Activated CD8-positive, alpha-beta T cell treated with anti-CD3 and anti-CD28 coated beads for 36 hours (primary cell): ENCODE measurements around the gene OR1I1. TPM values are rescaled to one million over a fixed set of nuclear protein-coding genes. Genes with fewer than 3 reads are reported as not detected.

Experiments
- ATAC-seq: fragments of 200-7000 bp; cut with Tn5 transposase; one replicate; pipeline ENCODE4 v1.10.0; 2021; ENCODE audit warnings: mild to moderate bottlenecking, moderate library complexity
- CTCF ChIA-PET: fragments of 350-600 bp; sonication (Branson Sonifier 250); formaldehyde crosslinking; loops from one replicate; lab custom pipeline; 2021; ENCODE audit warnings: antibody characterized with exemption; lab: Charles Lee
- POLR2A ChIA-PET: fragments of 350-600 bp; sonication (Branson Sonifier 250); formaldehyde crosslinking; loops from one replicate; lab custom pipeline; 2021; ENCODE audit warnings: antibody characterized with exemption; lab: Charles Lee
- DNase-seq: peaks from one replicate; pipeline ENCODE4 v3.0.0-alpha.2; 2020
- H3K27ac Mint-ChIP-seq: one replicate; pipeline ENCODE4 v1.8.0; 2021; ENCODE audit warnings: mild to moderate bottlenecking, mixed read lengths
- H3K27me3 Mint-ChIP-seq: one replicate; pipeline ENCODE4 v1.8.0; 2021; ENCODE audit warnings: mixed read lengths
- H3K36me3 Mint-ChIP-seq: one replicate; pipeline ENCODE4 v1.8.0; 2021; ENCODE audit warnings: low read depth, mixed read lengths
- H3K4me1 Mint-ChIP-seq: one replicate; pipeline ENCODE4 v1.8.0; 2021; ENCODE audit warnings: low read depth, mixed read lengths
- H3K4me3 Mint-ChIP-seq: one replicate; pipeline ENCODE4 v1.8.0; 2021; ENCODE audit warnings: mild to moderate bottlenecking, moderate library complexity, mixed read lengths
- H3K9me3 Mint-ChIP-seq: one replicate; pipeline ENCODE4 v1.8.0; 2021; ENCODE audit warnings: mixed read lengths
- CTCF ChIP-seq: fragments of 200-600 bp; IDR thresholded peaks from one replicate; pipeline ENCODE4 v1.8.0; 2022; ENCODE audit warnings: antibody characterized with exemption, mild to moderate bottlenecking
- intact Hi-C: fragments of 100-400 bp; cut with micrococcal nuclease; formaldehyde crosslinking; loops from one replicate; pipeline ENCODE4 v1.10.0; 2022
- total RNA-seq, 2 experiments: library from RNA; stranded (reverse); gene quantifications; one replicate each; pipeline ENCODE4 v1.2.3, GENCODE V29; 2021

The OR1I1 gene
- total RNA-seq, 2 experiments from 2014 or later: not detected

GRCh38 chr19:15123900-15124299 is 41.9 kb downstream of the OR1I1 start:
- ATAC-seq: no peak
- CTCF ChIA-PET: interaction anchor here (1.0 to 4.0 kb wide), 2 partner anchors 22 to 32 kb away, joined by 3 to 25 read pairs; no protein-coding TSS in a partner anchor
- Mint-ChIP-seq H3K27ac (peak overlapping the region; percentile 99), H3K4me1 (peaks cover 10% of the 10 kb centered on the region), H3K9me3 (no peaks in the 10 kb centered on the region), H3K4me3 (peak overlapping the region; percentile 94), H3K36me3 (peaks cover 34% of the 10 kb centered on the region), H3K27me3 (no peaks in the 10 kb centered on the region)
- intact Hi-C loops: no loop called here
- POLR2A ChIA-PET: interaction anchor here (0.5 to 5.9 kb wide), 4 partner anchors 10 to 695 kb away, joined by 3 to 48 read pairs (median 4); no protein-coding TSS in a partner anchor
- TF ChIP-seq CTCF: no peak
- DNase-seq: no peak

GRCh38 chr19:15124572-15125231 is 42.7 kb downstream of the OR1I1 start:
- ChIA-PET CTCF (interaction anchor here (1.0 to 4.0 kb wide), 3 partner anchors 12 to 33 kb away, joined by 3 to 25 read pairs (median 3); no protein-coding TSS in a partner anchor), POLR2A (interaction anchor here (0.9 to 5.9 kb wide), 5 partner anchors 11 to 309 kb away, joined by 3 to 48 read pairs (median 3); no protein-coding TSS in a partner anchor)
- DNase-seq: peak; percentile 27
- Mint-ChIP-seq H3K27ac (peak overlapping the region; percentile 99), H3K36me3 (peaks cover 27% of the 10 kb centered on the region), H3K9me3 (no peaks in the 10 kb centered on the region), H3K27me3 (no peaks in the 10 kb centered on the region), H3K4me1 (peaks cover 15% of the 10 kb centered on the region), H3K4me3 (peak overlapping the region; percentile 94)
- intact Hi-C loops: no loop called here
- TF ChIP-seq CTCF: no peak
- no peak for ATAC-seq

GRCh38 chr19:15125232-15126067 is 43.4 kb downstream of the OR1I1 start:
- Mint-ChIP-seq H3K36me3 (peaks cover 20% of the 10 kb centered on the region), H3K4me3 (peak overlapping the region; percentile 94), H3K27ac (peak overlapping the region; percentile 99), H3K9me3 (no peaks in the 10 kb centered on the region), H3K4me1 (peaks cover 23% of the 10 kb centered on the region), H3K27me3 (no peaks in the 10 kb centered on the region)
- peak; percentile 100 for DNase-seq
- TF ChIP-seq CTCF: no peak
- POLR2A ChIA-PET: interaction anchor here (0.9 to 5.9 kb wide), 5 partner anchors 12 to 308 kb away, joined by 3 to 48 read pairs (median 4); partner anchors contain the start of gene AKAP8L
- intact Hi-C loops: no loop called here
- ATAC-seq: peak; percentile 91
- CTCF ChIA-PET: interaction anchor here (1.1 to 4.0 kb wide), 6 partner anchors 13 to 52 kb away, joined by 3 to 25 read pairs (median 5); no protein-coding TSS in a partner anchor

GRCh38 chr19:15126131-15126910 is 44.3 kb downstream of the OR1I1 start:
- CTCF ChIA-PET: interaction anchor here (1.0 to 4.0 kb wide), 7 partner anchors 12 to 293 kb away, joined by 4 to 25 read pairs (median 5); partner anchors contain the start of gene AKAP8L

More at GRCh38 chr19:15126131-15126910, 44.3 kb downstream of the OR1I1 start:
- no peak for DNase-seq
- Mint-ChIP-seq H3K27me3 (no peaks in the 10 kb centered on the region), H3K4me1 (peaks cover 23% of the 10 kb centered on the region), H3K4me3 (peak overlapping the region; percentile 94), H3K9me3 (no peaks in the 10 kb centered on the region), H3K36me3 (peaks cover 13% of the 10 kb centered on the region), H3K27ac (peak overlapping the region; percentile 79)
- intact Hi-C loops: no loop called here
- POLR2A ChIA-PET: interaction anchor here (1.1 to 5.9 kb wide), 3 partner anchors 13 to 293 kb away, joined by 3 to 48 read pairs (median 4); partner anchors contain the start of gene AKAP8L
- no peak for TF ChIP-seq CTCF
- ATAC-seq: no peak
